Measurements from ENCODE around the gene GNAQ.

DNA sequence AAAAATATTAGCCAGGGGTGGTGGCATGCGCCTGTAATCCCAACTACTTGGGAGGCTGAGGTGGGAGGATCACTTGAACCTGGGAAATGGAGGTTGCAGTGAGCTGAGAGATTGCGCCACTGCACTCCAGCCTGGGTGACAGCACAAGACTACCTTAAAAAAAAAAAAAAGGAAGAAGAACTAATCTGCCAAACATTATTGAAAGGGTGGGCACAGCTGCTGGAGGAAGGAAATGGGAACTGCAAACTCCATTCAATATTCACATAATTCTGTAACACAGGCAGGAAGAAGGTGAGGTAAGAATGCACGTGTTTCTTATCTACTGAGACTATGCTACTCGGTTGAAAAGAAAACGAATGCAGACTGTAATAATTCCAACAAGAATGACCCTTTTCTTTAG lies 262.4 kb downstream of the GNAQ start:
- TF ChIP-seq YY1 (IDR thresholded peaks at IDR 0.05; ENCODE audit: extremely low read depth, insufficient replicate concordance, low read depth, low read length) = no peak
- no peak for TF ChIP-seq POLR2A (IDR thresholded peaks at IDR 0.05; ENCODE audit: borderline replicate concordance, extremely low read depth, insufficient read depth, insufficient read length)
- TF ChIP-seq, protein P1, sequence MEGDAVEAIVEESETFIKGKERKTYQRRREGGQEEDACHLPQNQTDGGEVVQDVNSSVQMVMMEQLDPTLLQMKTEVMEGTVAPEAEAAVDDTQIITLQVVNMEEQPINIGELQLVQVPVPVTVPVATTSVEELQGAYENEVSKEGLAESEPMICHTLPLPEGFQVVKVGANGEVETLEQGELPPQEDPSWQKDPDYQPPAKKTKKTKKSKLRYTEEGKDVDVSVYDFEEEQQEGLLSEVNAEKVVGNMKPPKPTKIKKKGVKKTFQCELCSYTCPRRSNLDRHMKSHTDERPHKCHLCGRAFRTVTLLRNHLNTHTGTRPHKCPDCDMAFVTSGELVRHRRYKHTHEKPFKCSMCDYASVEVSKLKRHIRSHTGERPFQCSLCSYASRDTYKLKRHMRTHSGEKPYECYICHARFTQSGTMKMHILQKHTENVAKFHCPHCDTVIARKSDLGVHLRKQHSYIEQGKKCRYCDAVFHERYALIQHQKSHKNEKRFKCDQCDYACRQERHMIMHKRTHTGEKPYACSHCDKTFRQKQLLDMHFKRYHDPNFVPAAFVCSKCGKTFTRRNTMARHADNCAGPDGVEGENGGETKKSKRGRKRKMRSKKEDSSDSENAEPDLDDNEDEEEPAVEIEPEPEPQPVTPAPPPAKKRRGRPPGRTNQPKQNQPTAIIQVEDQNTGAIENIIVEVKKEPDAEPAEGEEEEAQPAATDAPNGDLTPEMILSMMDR (IDR thresholded peaks at IDR 0.05 in 2 of 3, conservative IDR thresholded peaks at IDR 0.05 in 1 of 3; ENCODE audit: borderline replicate concordance in 1 of 3, insufficient read depth in 1 of 3, low read depth in 2 of 3, low read length in 2 of 3) = no peak
- TF ChIP-seq, protein P2, sequence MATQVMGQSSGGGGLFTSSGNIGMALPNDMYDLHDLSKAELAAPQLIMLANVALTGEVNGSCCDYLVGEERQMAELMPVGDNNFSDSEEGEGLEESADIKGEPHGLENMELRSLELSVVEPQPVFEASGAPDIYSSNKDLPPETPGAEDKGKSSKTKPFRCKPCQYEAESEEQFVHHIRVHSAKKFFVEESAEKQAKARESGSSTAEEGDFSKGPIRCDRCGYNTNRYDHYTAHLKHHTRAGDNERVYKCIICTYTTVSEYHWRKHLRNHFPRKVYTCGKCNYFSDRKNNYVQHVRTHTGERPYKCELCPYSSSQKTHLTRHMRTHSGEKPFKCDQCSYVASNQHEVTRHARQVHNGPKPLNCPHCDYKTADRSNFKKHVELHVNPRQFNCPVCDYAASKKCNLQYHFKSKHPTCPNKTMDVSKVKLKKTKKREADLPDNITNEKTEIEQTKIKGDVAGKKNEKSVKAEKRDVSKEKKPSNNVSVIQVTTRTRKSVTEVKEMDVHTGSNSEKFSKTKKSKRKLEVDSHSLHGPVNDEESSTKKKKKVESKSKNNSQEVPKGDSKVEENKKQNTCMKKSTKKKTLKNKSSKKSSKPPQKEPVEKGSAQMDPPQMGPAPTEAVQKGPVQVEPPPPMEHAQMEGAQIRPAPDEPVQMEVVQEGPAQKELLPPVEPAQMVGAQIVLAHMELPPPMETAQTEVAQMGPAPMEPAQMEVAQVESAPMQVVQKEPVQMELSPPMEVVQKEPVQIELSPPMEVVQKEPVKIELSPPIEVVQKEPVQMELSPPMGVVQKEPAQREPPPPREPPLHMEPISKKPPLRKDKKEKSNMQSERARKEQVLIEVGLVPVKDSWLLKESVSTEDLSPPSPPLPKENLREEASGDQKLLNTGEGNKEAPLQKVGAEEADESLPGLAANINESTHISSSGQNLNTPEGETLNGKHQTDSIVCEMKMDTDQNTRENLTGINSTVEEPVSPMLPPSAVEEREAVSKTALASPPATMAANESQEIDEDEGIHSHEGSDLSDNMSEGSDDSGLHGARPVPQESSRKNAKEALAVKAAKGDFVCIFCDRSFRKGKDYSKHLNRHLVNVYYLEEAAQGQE (IDR thresholded peaks at IDR 0.05; ENCODE audit: low read depth) = no peak
- no peak for TF ChIP-seq ZNF274 (IDR thresholded peaks at IDR 0.05; ENCODE audit: low read depth, low read length)
